ENCODE measurements around the gene GIGYF2.

- TF ChIP-seq STAG1 (CRISPR knock-in tag; IDR thresholded peaks at IDR 0.05) = peak; percentile 87
- no peak for TF ChIP-seq PBX2 (CRISPR knock-in tag; IDR thresholded peaks at IDR 0.05)
- TF ChIP-seq CTCF (CRISPR knock-in tag; IDR thresholded peaks at IDR 0.05) = peak; percentile 88
- TF ChIP-seq CBX1 (IDR thresholded peaks at IDR 0.05; ENCODE audit: low read depth) = no peak
Observed at GRCh38 chr2:232668805-232669444, 28.2 kb upstream of the GIGYF2 start.
